ENCODE results near the gene RNASE12. TPM values are rescaled to one million over a fixed set of nuclear protein-coding genes. Genes with fewer than 3 reads are reported as not detected.

Gene RNASE12
- total RNA-seq, 1 donor from 2014 or later: not detected

Other genes with a start within 250 kb of the RNASE12 start
- gene PARP2, start 247.7 kb downstream of the RNASE12 start, total RNA-seq: 31.2 and 31.5 TPM in 2 replicates
- 32.7 and 33.6 TPM in 2 replicates for gene TEP1, start 177.9 kb downstream of the RNASE12 start, total RNA-seq
- gene KLHL33, start 155.2 kb downstream of the RNASE12 start, total RNA-seq: 0.07 TPM in 1 of 2 replicates, not detected in the other
- 66.0 and 66.5 TPM in 2 replicates for gene OSGEP, start 136.6 kb downstream of the RNASE12 start, total RNA-seq
- gene APEX1, start 136.2 kb downstream of the RNASE12 start, total RNA-seq: 217 and 228 TPM in 2 replicates
- 28.2 and 33.7 TPM in 2 replicates for gene PIP4P1, start 129.9 kb downstream of the RNASE12 start, total RNA-seq
- gene PNP, start 122.0 kb downstream of the RNASE12 start, total RNA-seq: 133 and 137 TPM in 2 replicates
- gene RNASE10, start 85.8 kb downstream of the RNASE12 start, total RNA-seq: 0.16 and 0.21 TPM in 2 replicates
- gene RNASE9, start 30.3 kb downstream of the RNASE12 start, total RNA-seq: not detected in 2 replicates
- not detected in 2 replicates for gene RNASE11, start 3.4 kb downstream of the RNASE12 start, total RNA-seq
- not detected in 2 replicates for gene OR6S1, start 50.3 kb upstream of the RNASE12 start, total RNA-seq
- 0.73 and 1.1 TPM in 2 replicates for gene RNASE4, start 93.2 kb upstream of the RNASE12 start, total RNA-seq
- gene ANG, start 97.4 kb upstream of the RNASE12 start, total RNA-seq: 0.68 and 0.92 TPM in 2 replicates
- not detected in 2 replicates for gene EDDM3A, start 154.5 kb upstream of the RNASE12 start, total RNA-seq
- gene EDDM3B, start 177.0 kb upstream of the RNASE12 start, total RNA-seq: not detected in 2 replicates
- gene RNASE6, start 189.9 kb upstream of the RNASE12 start, total RNA-seq: 0.91 and 0.94 TPM in 2 replicates
- not detected in 2 replicates for gene RNASE1, start 211.5 kb upstream of the RNASE12 start, total RNA-seq

All from activated T-helper 2 cell treated with anti-CD3 and anti-CD28 coated beads, Interferon-gamma antibody, Interleukin-2, Interleukin-4, amounts not matched to agents 10 μg/mL and 5 μg/mL and 100 μg/mL, durations not matched to agents 14 hours and 24 hours and 36 hours (primary cell).